Neural progenitor cell (in vitro differentiated cells): Measurements from ENCODE around the gene RBM17. TPM values are rescaled to one million over a fixed set of nuclear protein-coding genes. Genes with fewer than 3 reads are reported as not detected.

Experiments used
- DNase-seq: peaks from one replicate; pipeline ENCODE4 v3.0.0-alpha.2; 2016; ENCODE audit warnings: low spot score
- H2AFZ ChIP-seq: fragments of 200-600 bp; sonication (generic); replicated peaks from 2 replicates; pipeline ENCODE4 v1.6.1; 2016; ENCODE audit warnings: antibody characterized with exemption
- H3F3A ChIP-seq: fragments of 200-600 bp; sonication (generic); 2 replicates; pipeline ENCODE4 v1.6.1; 2016; ENCODE audit warnings: antibody characterized with exemption, low read depth
- H3K27ac ChIP-seq: fragments of 200-600 bp; sonication (generic); 2 replicates; pipeline ENCODE4 v1.5.1; 2016; ENCODE audit warnings: mild to moderate bottlenecking
- H3K27me3 ChIP-seq: fragments of 200-600 bp; sonication (generic); 2 replicates; pipeline ENCODE4 v1.6.1; 2016; ENCODE audit warnings: mild to moderate bottlenecking, moderate library complexity
- H3K36me3 ChIP-seq: fragments of 200-600 bp; sonication (generic); 2 replicates; pipeline ENCODE4 v1.5.1; 2016
- H3K4me1 ChIP-seq: fragments of 200-600 bp; sonication (generic); 2 replicates; pipeline ENCODE4 v1.6.1; 2016; ENCODE audit warnings: mixed run types
- H3K4me2 ChIP-seq: fragments of 200-600 bp; sonication (generic); 2 replicates; pipeline ENCODE4 v1.6.1; 2016
- H3K4me3 ChIP-seq: fragments of 200-600 bp; sonication (generic); 2 replicates; pipeline ENCODE4 v1.5.1; 2016
- H3K79me2 ChIP-seq: fragments of 200-600 bp; sonication (generic); 2 replicates; pipeline ENCODE4 v1.6.1; 2016; ENCODE audit warnings: low read depth
- H3K9ac ChIP-seq: fragments of 200-600 bp; sonication (generic); 2 replicates; pipeline ENCODE4 v1.6.1; 2016
- H3K9me3 ChIP-seq: fragments of 200-600 bp; sonication (generic); 2 replicates; pipeline ENCODE4 v1.5.1; 2016; ENCODE audit warnings: low read depth
- H4K20me1 ChIP-seq: fragments of 200-600 bp; sonication (generic); 2 replicates; pipeline ENCODE4 v1.6.1; 2016; ENCODE audit warnings: low read depth
- H3K27ac Mint-ChIP-seq: 3 replicates; pipeline ENCODE4 v1.8.0; 2021; ENCODE audit warnings: mixed read lengths
- H3K27me3 Mint-ChIP-seq: 2 replicates; pipeline ENCODE4 v1.8.0; 2022; ENCODE audit warnings: low read depth, mild to moderate bottlenecking, inconsistent platforms, moderate library complexity, mixed read lengths; ENCODE audit not compliant: insufficient read depth
- H3K36me3 Mint-ChIP-seq: 3 replicates; pipeline ENCODE4 v1.8.0; 2021; ENCODE audit warnings: mixed read lengths
- H3K4me1 Mint-ChIP-seq: 3 replicates; pipeline ENCODE4 v1.8.0; 2021; ENCODE audit warnings: mixed read lengths
- H3K4me3 Mint-ChIP-seq: 3 replicates; pipeline ENCODE4 v1.8.0; 2021; ENCODE audit warnings: mild to moderate bottlenecking, moderate library complexity, mixed read lengths
- H3K9me3 Mint-ChIP-seq: 3 replicates; pipeline ENCODE4 v1.8.0; 2020; ENCODE audit warnings: mixed read lengths
- EZH2 ChIP-seq: fragments of 200-600 bp; sonication (generic); IDR thresholded peaks from 2 replicates; pipeline ENCODE4 v1.6.1; 2017; ENCODE audit warnings: antibody characterized with exemption, mild to moderate bottlenecking, moderate library complexity
- EZH2phosphoT487 ChIP-seq: fragments of 200-600 bp; sonication (generic); IDR thresholded peaks from 2 replicates; pipeline ENCODE4 v1.6.1; 2017; ENCODE audit warnings: antibody characterized with exemption
- total RNA-seq: library from RNA; depleted of rRNA; stranded (reverse); fragments of >200 nt; gene quantifications from 2 replicates; pipeline ENCODE4 v1.2.3, GENCODE V29; 2015; ENCODE audit warnings: low replicate concordance
- TF ChIP-seq, protein P1 (sequence below): fragments of 200-600 bp; sonication (generic); IDR thresholded peaks from 2 replicates; pipeline ENCODE4 v1.5.1; 2017; ENCODE audit warnings: antibody characterized with exemption, mild to moderate bottlenecking

The RBM17 gene
- total RNA-seq, 1 donor from 2014 or later = 73.6 TPM

DNA sequence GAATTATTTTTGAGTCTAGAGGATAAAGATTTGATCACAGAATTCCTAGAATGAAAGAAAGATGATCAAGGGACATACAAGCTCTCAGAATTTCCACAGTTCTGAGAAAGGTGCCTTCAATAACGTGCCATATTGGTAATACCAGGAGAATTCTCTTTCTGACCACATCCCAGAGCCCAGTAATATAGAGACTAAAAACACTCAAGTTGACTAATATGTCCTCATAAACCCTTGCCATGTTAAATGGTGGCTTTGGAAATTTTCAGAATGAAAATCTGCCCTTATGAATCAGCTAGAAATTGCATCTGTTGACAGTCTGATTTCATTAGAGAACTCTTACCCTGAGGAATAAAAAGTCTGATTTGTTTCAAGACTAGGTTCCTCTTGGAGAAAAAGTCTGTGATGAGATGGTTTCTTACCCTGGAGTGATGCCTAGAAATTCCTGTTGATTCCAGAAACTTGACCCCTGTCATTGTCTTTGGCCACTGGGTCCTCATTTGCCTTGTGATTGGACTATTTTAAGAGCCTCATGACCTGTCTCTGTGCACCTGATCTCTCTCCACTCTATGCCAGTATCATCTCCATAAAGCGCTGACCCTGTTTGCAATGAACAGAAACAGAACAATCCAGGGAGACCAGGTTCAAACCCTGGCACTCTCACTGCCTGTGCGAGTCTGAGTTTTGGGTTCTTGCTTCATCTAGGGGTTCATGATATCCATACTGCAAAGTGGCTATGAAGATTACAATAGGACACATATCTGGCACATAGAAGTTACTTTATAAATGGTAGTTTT is 30.0 kb upstream of the RBM17 start:
- no peaks in the 10 kb centered on the region for H3K36me3 ChIP-seq
- no peak overlapping the region for H3K4me2 ChIP-seq
- no peaks in the 10 kb centered on the region for H3K27me3 ChIP-seq
- peaks cover 4% of the 10 kb centered on the region for H3K4me1 Mint-ChIP-seq
- H3K9me3 Mint-ChIP-seq = no peaks in the 10 kb centered on the region
- no peak overlapping the region for H3K4me3 ChIP-seq
- H3K9ac ChIP-seq = no peak overlapping the region
- no peak overlapping the region for H3K27ac ChIP-seq
- H3K36me3 Mint-ChIP-seq = no peaks in the 10 kb centered on the region
- H3K4me3 Mint-ChIP-seq = no peak overlapping the region
- H3K27ac Mint-ChIP-seq = no peak overlapping the region
- no peaks in the 10 kb centered on the region for H3F3A ChIP-seq
- no peaks in the 10 kb centered on the region for H4K20me1 ChIP-seq
- no peak for DNase-seq
- H3K79me2 ChIP-seq = no peaks in the 10 kb centered on the region
- H3K27me3 Mint-ChIP-seq = peaks cover 8% of the 10 kb centered on the region
- no peaks in the 10 kb centered on the region for H3K9me3 ChIP-seq
- no peak overlapping the region for H2AFZ ChIP-seq
- TF ChIP-seq, protein P1, sequence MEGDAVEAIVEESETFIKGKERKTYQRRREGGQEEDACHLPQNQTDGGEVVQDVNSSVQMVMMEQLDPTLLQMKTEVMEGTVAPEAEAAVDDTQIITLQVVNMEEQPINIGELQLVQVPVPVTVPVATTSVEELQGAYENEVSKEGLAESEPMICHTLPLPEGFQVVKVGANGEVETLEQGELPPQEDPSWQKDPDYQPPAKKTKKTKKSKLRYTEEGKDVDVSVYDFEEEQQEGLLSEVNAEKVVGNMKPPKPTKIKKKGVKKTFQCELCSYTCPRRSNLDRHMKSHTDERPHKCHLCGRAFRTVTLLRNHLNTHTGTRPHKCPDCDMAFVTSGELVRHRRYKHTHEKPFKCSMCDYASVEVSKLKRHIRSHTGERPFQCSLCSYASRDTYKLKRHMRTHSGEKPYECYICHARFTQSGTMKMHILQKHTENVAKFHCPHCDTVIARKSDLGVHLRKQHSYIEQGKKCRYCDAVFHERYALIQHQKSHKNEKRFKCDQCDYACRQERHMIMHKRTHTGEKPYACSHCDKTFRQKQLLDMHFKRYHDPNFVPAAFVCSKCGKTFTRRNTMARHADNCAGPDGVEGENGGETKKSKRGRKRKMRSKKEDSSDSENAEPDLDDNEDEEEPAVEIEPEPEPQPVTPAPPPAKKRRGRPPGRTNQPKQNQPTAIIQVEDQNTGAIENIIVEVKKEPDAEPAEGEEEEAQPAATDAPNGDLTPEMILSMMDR = no peak
- H3K4me1 ChIP-seq = no peaks in the 10 kb centered on the region

DNA sequence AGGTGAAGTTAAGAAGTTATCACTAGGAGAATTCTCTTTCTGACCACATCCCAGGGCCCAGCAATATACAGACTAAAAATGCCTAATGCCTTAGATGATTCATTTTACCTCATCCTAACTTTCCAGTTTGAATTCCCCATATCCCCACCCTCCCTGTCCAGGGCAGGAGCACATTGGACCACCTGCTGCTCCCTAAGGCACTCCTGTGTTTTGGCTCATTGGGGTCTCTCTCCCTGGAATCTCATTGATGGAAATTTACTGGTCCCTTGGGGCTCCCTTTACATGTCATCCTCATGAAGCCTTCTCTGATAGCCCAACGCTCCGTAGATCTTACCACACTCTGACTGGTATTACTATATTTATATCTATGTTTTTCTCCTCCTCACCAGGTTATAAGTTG is 29.3 kb upstream of the RBM17 start:
- H3K9me3 ChIP-seq = no peaks in the 10 kb centered on the region
- no peaks in the 10 kb centered on the region for H4K20me1 ChIP-seq
- peaks cover 2% of the 10 kb centered on the region for H3K9me3 Mint-ChIP-seq
- H2AFZ ChIP-seq = no peak overlapping the region
- no peak overlapping the region for H3K4me3 Mint-ChIP-seq
- peaks cover 4% of the 10 kb centered on the region for H3K4me1 Mint-ChIP-seq
- no peaks in the 10 kb centered on the region for H3K36me3 Mint-ChIP-seq
- no peaks in the 10 kb centered on the region for H3K4me1 ChIP-seq
- H3K4me3 ChIP-seq = no peak overlapping the region
- H3K27me3 ChIP-seq = no peaks in the 10 kb centered on the region
- no peaks in the 10 kb centered on the region for H3K36me3 ChIP-seq
- H3K4me2 ChIP-seq = no peak overlapping the region
- no peaks in the 10 kb centered on the region for H3K79me2 ChIP-seq
- H3K27ac ChIP-seq = no peak overlapping the region
- TF ChIP-seq EZH2 = no peak
- TF ChIP-seq, protein P1 = no peak
- no peak for TF ChIP-seq EZH2phosphoT487
- DNase-seq = no peak
- H3K9ac ChIP-seq = no peak overlapping the region
- H3K27me3 Mint-ChIP-seq = peaks cover 7% of the 10 kb centered on the region
- no peak overlapping the region for H3K27ac Mint-ChIP-seq
- H3F3A ChIP-seq = no peaks in the 10 kb centered on the region

DNA sequence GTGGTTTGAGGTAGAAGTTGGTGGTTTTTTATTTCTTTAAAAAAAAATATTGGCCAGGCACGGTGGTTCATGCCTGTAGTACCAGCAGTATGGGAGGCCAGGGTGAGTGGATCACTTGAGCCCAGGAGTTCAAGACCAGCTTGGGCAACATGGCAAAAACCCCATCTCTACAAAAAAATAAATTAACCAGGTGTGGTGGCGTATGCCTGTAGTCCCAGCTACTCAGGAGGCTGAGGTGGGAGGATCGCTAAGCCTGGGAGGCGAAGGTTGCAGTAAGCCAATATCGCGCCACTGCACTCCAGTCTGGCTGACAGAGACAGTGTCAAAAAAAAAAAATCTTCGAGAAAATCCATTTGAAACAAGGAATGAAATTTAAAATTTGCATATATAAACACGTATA is 27.8 kb upstream of the RBM17 start:
- no peak overlapping the region for H3K4me2 ChIP-seq
- no peaks in the 10 kb centered on the region for H3F3A ChIP-seq
- TF ChIP-seq EZH2phosphoT487 (no peak), EZH2 (no peak)
- TF ChIP-seq, protein P1 = no peak
- no peaks in the 10 kb centered on the region for H3K4me1 ChIP-seq
- H3K4me1 Mint-ChIP-seq = peaks cover 4% of the 10 kb centered on the region
- no peaks in the 10 kb centered on the region for H3K79me2 ChIP-seq
- no peaks in the 10 kb centered on the region for H3K9me3 ChIP-seq
- no peak overlapping the region for H3K27ac ChIP-seq
- H3K4me3 ChIP-seq = no peak overlapping the region
- no peaks in the 10 kb centered on the region for H3K36me3 Mint-ChIP-seq
- no peak overlapping the region for H3K4me3 Mint-ChIP-seq
- H2AFZ ChIP-seq = no peak overlapping the region
- no peak overlapping the region for H3K9ac ChIP-seq
- H3K36me3 ChIP-seq = no peaks in the 10 kb centered on the region
- H3K9me3 Mint-ChIP-seq = peaks cover 5% of the 10 kb centered on the region
- no peak for DNase-seq
- H3K27ac Mint-ChIP-seq = no peak overlapping the region
- H3K27me3 ChIP-seq = no peaks in the 10 kb centered on the region
- peaks cover 9% of the 10 kb centered on the region for H3K27me3 Mint-ChIP-seq
- H4K20me1 ChIP-seq = no peaks in the 10 kb centered on the region
